ENCODE data around the gene EEF2KMT.
"Not testable (repeated sequence)": the region's sequence is repeated elsewhere in the genome, so short reads cannot be mapped to it uniquely, and the experiment has no call there.

DNA sequence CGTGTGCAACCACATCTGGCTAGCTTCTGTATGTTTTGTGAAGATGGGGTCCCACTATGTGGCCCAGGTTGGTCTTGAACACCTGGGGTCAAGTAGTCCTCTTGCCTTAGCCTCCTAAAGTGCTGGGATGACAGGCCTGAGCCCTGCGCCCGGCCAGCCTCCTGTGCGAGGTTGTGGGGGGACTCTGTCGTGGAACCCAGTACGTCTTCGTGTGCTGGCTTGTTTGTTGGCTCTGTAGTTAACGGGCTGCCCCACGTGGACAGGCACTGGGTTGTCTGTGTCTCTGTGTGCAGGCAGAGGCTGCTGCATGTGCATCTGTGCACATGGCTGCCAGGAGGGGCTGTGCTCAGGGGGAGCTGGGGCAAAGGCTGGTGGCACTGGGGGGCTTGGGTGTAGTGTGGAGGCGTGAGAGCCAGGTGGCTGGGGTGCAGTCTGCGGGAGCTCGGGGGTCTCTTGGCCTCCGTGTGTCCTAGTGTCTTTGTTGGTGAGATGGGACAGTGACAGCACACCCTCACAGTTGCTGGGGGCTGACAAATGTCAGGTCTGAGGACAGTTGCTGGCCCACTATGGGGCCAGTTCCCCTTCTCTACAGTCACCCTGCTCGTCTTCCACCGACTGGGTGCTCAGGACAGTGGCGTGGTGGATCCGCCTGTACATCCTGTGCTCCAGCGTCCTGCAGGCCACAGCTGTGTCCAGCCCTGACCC is 9.4 kb downstream of the EEF2KMT start:
- TF ChIP-seq, protein P1, sequence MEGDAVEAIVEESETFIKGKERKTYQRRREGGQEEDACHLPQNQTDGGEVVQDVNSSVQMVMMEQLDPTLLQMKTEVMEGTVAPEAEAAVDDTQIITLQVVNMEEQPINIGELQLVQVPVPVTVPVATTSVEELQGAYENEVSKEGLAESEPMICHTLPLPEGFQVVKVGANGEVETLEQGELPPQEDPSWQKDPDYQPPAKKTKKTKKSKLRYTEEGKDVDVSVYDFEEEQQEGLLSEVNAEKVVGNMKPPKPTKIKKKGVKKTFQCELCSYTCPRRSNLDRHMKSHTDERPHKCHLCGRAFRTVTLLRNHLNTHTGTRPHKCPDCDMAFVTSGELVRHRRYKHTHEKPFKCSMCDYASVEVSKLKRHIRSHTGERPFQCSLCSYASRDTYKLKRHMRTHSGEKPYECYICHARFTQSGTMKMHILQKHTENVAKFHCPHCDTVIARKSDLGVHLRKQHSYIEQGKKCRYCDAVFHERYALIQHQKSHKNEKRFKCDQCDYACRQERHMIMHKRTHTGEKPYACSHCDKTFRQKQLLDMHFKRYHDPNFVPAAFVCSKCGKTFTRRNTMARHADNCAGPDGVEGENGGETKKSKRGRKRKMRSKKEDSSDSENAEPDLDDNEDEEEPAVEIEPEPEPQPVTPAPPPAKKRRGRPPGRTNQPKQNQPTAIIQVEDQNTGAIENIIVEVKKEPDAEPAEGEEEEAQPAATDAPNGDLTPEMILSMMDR (IDR thresholded peaks at IDR 0.05), result not testable (repeated sequence)
- not testable (repeated sequence) for TF ChIP-seq POLR2A, POLR2AphosphoS5 (IDR thresholded peaks at IDR 0.05)
